ENCODE results near the gene ARPP21. TPM values are rescaled to one million over a fixed set of nuclear protein-coding genes. Genes with fewer than 3 reads are reported as not detected.

Gene ARPP21
- polyA plus RNA-seq, 1 donor = 1.3 TPM

- no peak for DNase-seq
These were observed 36.3 kb downstream of the ARPP21 start for GRCh38 chr3:35675621-35676020.

DNA sequence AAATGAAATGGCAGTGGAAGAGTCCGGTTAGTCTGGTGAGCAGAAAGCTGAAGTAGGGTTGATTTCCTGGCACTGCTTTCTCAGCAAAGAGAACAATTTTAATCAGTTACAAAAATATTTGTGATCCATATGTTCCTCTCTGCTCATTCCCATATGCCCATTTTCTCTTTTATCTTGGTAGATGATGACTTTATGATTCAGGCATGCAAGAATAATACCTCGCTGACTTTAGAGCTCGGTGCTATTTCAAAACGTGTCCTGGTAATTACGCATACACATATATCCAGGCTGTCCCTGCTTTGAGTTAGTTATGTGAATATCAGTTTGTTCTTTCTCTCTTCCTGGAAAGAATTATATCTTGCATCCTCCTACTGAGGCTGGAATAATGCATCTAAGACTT, 38.5 kb downstream of the ARPP21 start:
- no peak for DNase-seq

GRCh38 chr3:35678643-35679161, 39.4 kb downstream of the ARPP21 start:
- DNase-seq = no peak

GRCh38 chr3:35679409-35680080, 40.2 kb downstream of the ARPP21 start:
- DNase-seq = no peak

DNA sequence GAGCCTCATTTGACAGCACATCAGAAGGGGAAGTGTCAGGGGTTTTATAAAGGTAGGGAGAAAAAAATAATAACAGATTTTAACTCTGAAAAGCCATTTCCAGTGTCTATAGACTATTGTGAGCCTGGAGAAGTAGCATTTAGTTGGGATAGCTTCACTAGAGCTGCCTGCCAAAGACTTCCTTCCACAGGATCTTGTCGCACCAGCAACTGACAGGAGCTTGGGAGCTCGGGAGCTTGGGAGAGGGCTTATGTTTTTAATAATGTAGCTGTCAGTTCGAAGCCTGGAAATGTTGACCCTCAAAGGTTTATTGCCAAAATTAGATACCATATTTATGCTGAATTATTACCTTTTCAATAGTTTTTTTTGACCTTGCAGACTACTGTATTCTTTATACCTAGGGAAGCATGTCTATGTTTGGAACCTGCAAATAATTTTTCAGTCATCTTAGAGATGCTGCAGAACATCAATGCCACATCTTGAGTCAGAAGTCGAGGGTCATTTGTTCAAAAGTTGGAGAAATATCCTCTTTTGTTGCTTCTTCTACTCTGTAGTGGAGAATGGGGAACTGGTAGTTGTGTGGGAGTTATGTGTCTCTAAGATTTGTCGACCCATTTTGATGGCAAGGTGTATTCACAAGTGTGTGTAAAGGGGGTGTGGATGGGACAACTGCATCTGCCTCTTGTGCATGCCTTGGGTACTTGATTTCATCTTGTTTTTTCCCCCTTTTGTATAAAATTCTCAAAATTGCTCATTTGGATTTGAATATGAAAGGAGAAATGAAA, 41.7 kb downstream of the ARPP21 start:
- no peak for DNase-seq

- DNase-seq = no peak
These were observed 45.8 kb downstream of the ARPP21 start for GRCh38 chr3:35685153-35685552.

GRCh38 chr3:35688826-35689225, 49.5 kb downstream of the ARPP21 start:
- DNase-seq = no peak

DNA sequence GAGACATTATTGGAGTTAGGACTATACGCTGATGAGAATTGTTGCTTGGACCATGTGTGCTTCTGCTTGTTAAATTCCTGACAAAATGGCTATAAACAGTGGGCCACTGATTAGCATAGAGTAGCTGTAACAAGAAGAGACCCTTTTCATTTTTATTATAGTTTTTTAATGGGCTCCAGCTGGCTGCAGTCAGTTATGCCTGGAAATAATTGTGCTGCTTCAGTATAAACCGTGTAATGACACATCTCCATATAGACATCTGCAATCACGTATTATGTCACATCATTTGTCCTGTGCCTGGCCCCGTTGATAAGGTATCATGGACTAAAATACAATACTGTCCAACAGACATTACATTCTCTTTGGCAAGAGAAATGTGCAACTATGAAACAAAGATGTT, 50.9 kb downstream of the ARPP21 start:
- no peak for DNase-seq

- no peak for DNase-seq
These were observed 66.6 kb downstream of the ARPP21 start for GRCh38 chr3:35705904-35706303.

- no peak for DNase-seq
These were observed 68.6 kb downstream of the ARPP21 start for GRCh38 chr3:35707904-35708303.

- no peak for DNase-seq
These were observed 69.3 kb downstream of the ARPP21 start for GRCh38 chr3:35708394-35709271.

DNA sequence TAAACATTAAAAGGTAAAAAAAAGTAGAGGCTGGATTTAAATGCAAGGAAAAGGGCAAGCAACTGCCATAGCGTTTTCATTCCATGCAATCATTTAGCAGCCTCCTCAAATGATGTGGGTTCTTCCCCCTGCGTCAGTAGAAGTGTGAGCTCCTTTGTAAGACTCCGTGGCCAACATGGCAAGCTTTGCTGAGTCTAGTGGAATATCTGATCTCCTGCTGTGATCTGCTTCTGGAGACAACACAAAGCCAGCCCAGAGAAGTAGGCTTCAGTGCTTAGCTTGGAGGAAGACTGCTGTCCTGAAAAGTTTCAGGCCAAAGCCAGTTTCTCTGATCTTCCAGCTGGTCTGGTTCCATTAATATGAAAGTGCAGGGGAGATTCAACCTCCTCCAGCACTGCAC, 70.4 kb downstream of the ARPP21 start:
- DNase-seq = no peak

- no peak for DNase-seq
These were observed 71.2 kb downstream of the ARPP21 start for GRCh38 chr3:35710554-35710953.

- DNase-seq = no peak
These were observed 79.6 kb downstream of the ARPP21 start for GRCh38 chr3:35718921-35719320.

GRCh38 chr3:35721628-35722027, 82.3 kb downstream of the ARPP21 start:
- no peak for DNase-seq

DNA sequence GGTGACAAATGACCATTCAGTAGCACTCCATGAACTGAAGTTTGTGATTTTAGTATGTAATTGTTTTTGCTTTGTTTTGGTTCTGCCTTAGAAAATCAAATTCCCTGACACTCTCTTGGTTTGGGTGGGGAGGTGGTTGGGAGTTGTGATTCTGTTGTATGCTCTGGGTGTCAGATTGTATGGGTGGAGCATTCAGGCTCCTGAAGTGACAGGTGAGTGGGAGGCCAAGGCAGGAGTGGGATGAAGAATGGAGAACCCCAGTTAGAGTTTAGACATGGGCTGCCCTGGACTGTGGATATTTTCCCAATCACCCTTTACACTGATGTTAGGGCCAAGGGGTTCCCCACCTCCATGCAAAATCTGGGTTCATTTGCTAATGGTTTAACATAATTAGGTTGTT, 83.6 kb downstream of the ARPP21 start:
- no peak for DNase-seq

- DNase-seq = no peak
These were observed 84.3 kb downstream of the ARPP21 start for GRCh38 chr3:35723480-35724097.

GRCh38 chr3:35724106-35724505, 84.8 kb downstream of the ARPP21 start:
- DNase-seq = no peak

- no peak for DNase-seq
These were observed 87.9 kb downstream of the ARPP21 start for GRCh38 chr3:35727179-35727578.

DNA sequence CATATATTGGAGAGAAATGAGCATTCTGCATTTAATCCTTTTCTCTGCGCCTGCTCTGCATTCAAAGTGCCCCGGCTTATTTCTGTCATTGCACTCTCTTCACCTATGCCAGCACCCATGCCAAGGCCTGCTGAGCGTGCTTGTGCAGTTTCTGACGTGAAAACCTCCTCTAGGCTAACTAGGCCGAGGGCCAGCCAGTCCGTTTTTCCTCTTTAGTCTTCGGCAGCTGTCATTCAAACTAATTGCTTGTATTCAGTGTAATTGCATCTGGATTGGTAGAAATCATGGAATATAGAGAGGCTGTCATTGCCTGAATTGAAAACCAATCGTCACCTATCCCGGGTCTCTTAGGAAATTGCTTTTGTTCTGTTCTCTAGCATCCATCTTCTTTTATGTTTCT, 94.0 kb downstream of the ARPP21 start:
- DNase-seq = no peak

- DNase-seq = no peak
These were observed 94.5 kb downstream of the ARPP21 start for GRCh38 chr3:35733864-35734263.

- DNase-seq = no peak
These were observed 97.8 kb downstream of the ARPP21 start for GRCh38 chr3:35737080-35737479.

All from left kidney (tissue), 2 donors.